ENCODE measurements around the gene CELF2. TPM values are rescaled to one million over a fixed set of nuclear protein-coding genes. Genes with fewer than 3 reads are reported as not detected.

Gene CELF2
- total RNA-seq, 1 experiment from 2014 or later = 0.07 TPM

DNA sequence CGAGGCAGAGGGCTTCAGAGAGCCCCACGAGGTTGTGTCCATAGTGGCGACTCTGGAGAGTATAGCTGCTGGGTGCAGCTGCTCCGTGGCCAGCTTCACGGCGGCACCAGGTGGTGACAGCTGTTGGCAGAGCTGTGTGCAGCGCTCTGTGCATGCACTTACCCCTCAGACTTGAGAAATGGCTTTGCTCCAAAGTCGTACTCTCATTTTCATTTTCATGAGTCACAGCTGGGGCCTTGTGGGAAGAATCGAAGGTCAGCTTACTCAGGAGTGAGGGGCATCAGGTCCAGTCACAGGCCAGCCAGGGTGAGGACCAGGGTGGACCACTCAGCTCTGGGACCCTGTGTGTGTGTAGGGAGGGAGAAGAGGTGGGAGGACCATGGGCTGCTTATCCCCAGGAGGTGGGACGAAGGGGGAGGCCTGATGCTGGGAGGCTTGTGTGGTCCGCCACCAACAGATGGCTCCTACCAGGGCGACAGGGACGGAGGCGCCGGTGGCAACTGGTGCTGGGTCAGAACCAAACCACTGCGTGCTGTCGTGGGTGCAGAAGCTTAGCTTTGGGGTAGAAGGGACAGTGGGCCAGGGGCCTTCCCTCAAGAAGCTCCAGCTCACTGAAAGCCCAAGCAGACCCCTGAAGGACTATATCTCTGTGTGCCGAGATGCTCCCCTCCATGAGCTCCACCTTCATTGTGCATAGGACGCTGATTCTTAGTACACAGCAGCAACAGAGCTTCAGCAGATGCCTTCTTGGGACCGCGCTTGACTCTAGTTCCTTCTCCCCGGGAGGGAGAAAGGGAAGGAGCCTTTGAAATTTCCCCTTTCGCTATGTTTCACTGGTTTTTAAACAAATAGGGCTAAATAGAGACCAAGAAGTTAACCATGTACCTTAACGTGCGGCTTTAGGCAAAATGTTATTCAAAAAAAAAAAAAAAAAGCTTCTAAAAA, 225.0 kb downstream of the CELF2 start:
- peak; percentile 7 for DNase-seq (ENCODE audit: unreplicated experiment)
- TF ChIP-seq, protein P1, sequence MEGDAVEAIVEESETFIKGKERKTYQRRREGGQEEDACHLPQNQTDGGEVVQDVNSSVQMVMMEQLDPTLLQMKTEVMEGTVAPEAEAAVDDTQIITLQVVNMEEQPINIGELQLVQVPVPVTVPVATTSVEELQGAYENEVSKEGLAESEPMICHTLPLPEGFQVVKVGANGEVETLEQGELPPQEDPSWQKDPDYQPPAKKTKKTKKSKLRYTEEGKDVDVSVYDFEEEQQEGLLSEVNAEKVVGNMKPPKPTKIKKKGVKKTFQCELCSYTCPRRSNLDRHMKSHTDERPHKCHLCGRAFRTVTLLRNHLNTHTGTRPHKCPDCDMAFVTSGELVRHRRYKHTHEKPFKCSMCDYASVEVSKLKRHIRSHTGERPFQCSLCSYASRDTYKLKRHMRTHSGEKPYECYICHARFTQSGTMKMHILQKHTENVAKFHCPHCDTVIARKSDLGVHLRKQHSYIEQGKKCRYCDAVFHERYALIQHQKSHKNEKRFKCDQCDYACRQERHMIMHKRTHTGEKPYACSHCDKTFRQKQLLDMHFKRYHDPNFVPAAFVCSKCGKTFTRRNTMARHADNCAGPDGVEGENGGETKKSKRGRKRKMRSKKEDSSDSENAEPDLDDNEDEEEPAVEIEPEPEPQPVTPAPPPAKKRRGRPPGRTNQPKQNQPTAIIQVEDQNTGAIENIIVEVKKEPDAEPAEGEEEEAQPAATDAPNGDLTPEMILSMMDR (IDR thresholded peaks at IDR 0.05; ENCODE audit: unreplicated experiment) = no peak
- BruUV-seq (replicated peaks) = no TSS peak
- intact Hi-C loops (cut with micrococcal nuclease) = no loop called here
- ChIA-PET CTCF (interaction anchor here (0.5 to 0.7 kb wide), 3 partner anchors 10 to 271 kb away, joined by 3 to 4 read pairs (median 3); no protein-coding TSS in a partner anchor), POLR2A (no interaction called here)
- no peaks in the 10 kb centered on the region for H3K9me3 Mint-ChIP-seq (ENCODE audit: unreplicated experiment)
- peaks cover 3% of the 10 kb centered on the region for H3K27me3 Mint-ChIP-seq (ENCODE audit: insufficient read depth, unreplicated experiment)
- no peak overlapping the region for H3K27ac Mint-ChIP-seq (ENCODE audit: low read depth, unreplicated experiment)
- H3K36me3 Mint-ChIP-seq (ENCODE audit: insufficient read depth, unreplicated experiment) = no peaks in the 10 kb centered on the region
- H3K4me3 Mint-ChIP-seq (ENCODE audit: unreplicated experiment) = no peak overlapping the region
- H3K4me1 Mint-ChIP-seq (ENCODE audit: insufficient read depth, unreplicated experiment) = no peaks in the 10 kb centered on the region

DNA sequence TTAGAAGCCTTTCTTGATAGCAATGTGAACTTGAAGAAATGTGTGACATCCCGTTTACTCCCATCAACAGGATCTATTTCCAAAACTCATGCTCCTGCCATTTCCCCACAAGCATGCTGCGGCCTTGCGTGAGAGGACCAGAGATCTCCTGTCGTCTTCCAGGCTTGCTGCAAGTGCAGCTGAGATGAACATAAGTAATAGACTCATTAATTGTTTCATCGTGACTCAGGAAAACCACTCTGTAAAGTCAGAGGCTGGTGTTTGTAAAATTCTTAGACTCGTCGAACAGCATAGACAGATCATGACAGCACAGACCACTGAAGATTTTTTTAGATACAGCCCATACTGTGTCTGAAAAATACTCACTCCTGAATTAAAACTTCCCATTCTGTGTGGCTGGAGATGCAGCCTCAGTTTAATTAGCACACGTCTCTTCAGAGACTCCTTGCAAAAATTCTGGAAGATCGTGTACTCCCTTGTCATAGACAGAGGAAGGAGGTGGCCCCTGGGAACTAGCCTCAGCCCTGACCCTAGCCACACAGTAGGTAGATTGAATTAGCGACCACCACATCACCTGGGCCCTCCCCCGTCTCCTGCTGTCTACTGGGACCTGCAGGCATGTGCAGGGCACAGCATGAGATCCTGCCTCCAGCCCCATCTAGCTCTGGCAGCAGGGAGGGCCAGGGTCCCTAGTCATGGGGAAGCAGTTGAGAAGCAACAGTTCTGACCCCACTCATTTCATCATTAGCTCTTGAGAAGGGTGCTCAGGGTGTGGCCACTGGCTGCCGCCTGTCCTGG, 226.0 kb downstream of the CELF2 start:
- intact Hi-C loops (cut with micrococcal nuclease) = no loop called here
- TF ChIP-seq, protein P1 (IDR thresholded peaks at IDR 0.05; ENCODE audit: unreplicated experiment) = no peak
- Mint-ChIP-seq H3K27me3 (ENCODE audit: insufficient read depth, unreplicated experiment) (no peaks in the 10 kb centered on the region), H3K4me3 (ENCODE audit: unreplicated experiment) (no peak overlapping the region), H3K36me3 (ENCODE audit: insufficient read depth, unreplicated experiment) (no peaks in the 10 kb centered on the region), H3K27ac (ENCODE audit: low read depth, unreplicated experiment) (no peak overlapping the region), H3K9me3 (ENCODE audit: unreplicated experiment) (no peaks in the 10 kb centered on the region), H3K4me1 (ENCODE audit: insufficient read depth, unreplicated experiment) (no peaks in the 10 kb centered on the region)
- ChIA-PET POLR2A (no interaction called here), CTCF (interaction anchor here (0.5 to 0.7 kb wide), 2 partner anchors 9 to 272 kb away, joined by 3 to 4 read pairs; no protein-coding TSS in a partner anchor)
- DNase-seq (ENCODE audit: unreplicated experiment) = no peak
- BruUV-seq (replicated peaks) = no TSS peak

DNA sequence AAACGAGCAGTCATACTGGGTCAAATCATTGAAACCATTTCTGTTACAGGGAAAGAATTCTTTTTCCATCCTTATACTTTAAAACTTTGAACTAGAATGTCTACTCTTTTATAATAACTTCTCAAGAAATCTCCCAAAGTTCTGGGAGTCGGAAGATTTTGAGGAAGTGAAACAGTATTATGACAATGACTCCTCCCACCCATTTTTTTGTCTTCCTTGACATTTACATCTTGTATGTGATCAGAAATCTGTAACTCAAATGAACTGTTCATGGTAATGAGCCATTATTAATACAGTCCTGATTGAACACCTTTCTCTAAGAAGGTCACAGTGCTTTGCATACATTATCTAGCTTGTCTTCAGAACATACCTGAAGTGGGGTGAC, 227.4 kb downstream of the CELF2 start:
- no peaks in the 10 kb centered on the region for H3K4me1 Mint-ChIP-seq (ENCODE audit: insufficient read depth, unreplicated experiment)
- no peaks in the 10 kb centered on the region for H3K9me3 Mint-ChIP-seq (ENCODE audit: unreplicated experiment)
- H3K27ac Mint-ChIP-seq (ENCODE audit: low read depth, unreplicated experiment) = no peak overlapping the region
- ChIA-PET CTCF (interaction anchor here (0.6 to 0.7 kb wide), 2 partner anchors 1480 to 1786 kb away, joined by 3 to 5 read pairs; no protein-coding TSS in a partner anchor), POLR2A (interaction anchor here (0.6 kb wide), 1 partner anchor 70 kb away, joined by 3 read pairs; no protein-coding TSS in a partner anchor)
- no peak for DNase-seq (ENCODE audit: unreplicated experiment)
- TF ChIP-seq, protein P1 (IDR thresholded peaks at IDR 0.05; ENCODE audit: unreplicated experiment) = no peak
- no TSS peak for BruUV-seq (replicated peaks)
- peaks cover 13% of the 10 kb centered on the region for H3K27me3 Mint-ChIP-seq (ENCODE audit: insufficient read depth, unreplicated experiment)
- intact Hi-C loops (cut with micrococcal nuclease) = no loop called here
- H3K4me3 Mint-ChIP-seq (ENCODE audit: unreplicated experiment) = no peak overlapping the region
- H3K36me3 Mint-ChIP-seq (ENCODE audit: insufficient read depth, unreplicated experiment) = no peaks in the 10 kb centered on the region

DNA sequence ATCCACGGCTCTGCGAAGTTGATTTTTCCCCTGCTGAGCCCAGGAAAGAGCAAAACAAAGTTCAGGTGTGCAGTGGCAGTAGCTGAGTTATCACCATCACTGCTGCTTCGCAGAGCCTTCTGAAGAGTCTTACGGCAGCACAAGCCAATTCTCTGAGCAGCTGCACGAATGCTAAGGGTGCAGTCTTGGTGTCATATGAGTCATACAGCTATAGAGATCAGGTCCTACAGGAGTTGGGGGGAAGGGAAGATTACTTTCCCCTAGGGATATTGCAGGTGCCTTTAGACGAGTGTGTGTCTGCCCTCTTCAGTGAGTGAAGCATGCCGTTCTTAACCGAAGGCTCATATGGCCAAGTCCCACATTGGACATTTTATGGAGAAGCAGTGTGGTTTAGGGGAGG, 227.8 kb downstream of the CELF2 start:
- peaks cover 18% of the 10 kb centered on the region for H3K27me3 Mint-ChIP-seq (ENCODE audit: insufficient read depth, unreplicated experiment)
- TF ChIP-seq, protein P1 (IDR thresholded peaks at IDR 0.05; ENCODE audit: unreplicated experiment) = no peak
- no peaks in the 10 kb centered on the region for H3K36me3 Mint-ChIP-seq (ENCODE audit: insufficient read depth, unreplicated experiment)
- H3K27ac Mint-ChIP-seq (ENCODE audit: low read depth, unreplicated experiment) = no peak overlapping the region
- intact Hi-C loops (cut with micrococcal nuclease) = no loop called here
- DNase-seq (ENCODE audit: unreplicated experiment) = peak; percentile 8
- no peaks in the 10 kb centered on the region for H3K9me3 Mint-ChIP-seq (ENCODE audit: unreplicated experiment)
- no TSS peak for BruUV-seq (replicated peaks)
- ChIA-PET CTCF (interaction anchor here (0.6 to 0.7 kb wide), 2 partner anchors 1480 to 1787 kb away, joined by 3 to 5 read pairs; no protein-coding TSS in a partner anchor), POLR2A (no interaction called here)
- no peak overlapping the region for H3K4me3 Mint-ChIP-seq (ENCODE audit: unreplicated experiment)
- H3K4me1 Mint-ChIP-seq (ENCODE audit: insufficient read depth, unreplicated experiment) = no peaks in the 10 kb centered on the region

Measured in MCF 10A (cell line).